ENCODE results near the gene PROS1.

GRCh38 chr3:94008253-94008652 lies 34.6 kb upstream of the PROS1 start:
- TF ChIP-seq, protein P1, sequence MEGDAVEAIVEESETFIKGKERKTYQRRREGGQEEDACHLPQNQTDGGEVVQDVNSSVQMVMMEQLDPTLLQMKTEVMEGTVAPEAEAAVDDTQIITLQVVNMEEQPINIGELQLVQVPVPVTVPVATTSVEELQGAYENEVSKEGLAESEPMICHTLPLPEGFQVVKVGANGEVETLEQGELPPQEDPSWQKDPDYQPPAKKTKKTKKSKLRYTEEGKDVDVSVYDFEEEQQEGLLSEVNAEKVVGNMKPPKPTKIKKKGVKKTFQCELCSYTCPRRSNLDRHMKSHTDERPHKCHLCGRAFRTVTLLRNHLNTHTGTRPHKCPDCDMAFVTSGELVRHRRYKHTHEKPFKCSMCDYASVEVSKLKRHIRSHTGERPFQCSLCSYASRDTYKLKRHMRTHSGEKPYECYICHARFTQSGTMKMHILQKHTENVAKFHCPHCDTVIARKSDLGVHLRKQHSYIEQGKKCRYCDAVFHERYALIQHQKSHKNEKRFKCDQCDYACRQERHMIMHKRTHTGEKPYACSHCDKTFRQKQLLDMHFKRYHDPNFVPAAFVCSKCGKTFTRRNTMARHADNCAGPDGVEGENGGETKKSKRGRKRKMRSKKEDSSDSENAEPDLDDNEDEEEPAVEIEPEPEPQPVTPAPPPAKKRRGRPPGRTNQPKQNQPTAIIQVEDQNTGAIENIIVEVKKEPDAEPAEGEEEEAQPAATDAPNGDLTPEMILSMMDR (conservative IDR thresholded peaks at IDR 0.05; ENCODE audit: low read depth, low read length): no peak
- no peak for TF ChIP-seq EZH2phosphoT487 (IDR thresholded peaks at IDR 0.05; ENCODE audit: borderline replicate concordance, low read length)
- TF ChIP-seq EZH2 (IDR thresholded peaks at IDR 0.05; ENCODE audit: low read length, unreplicated experiment): no peak
